ENCODE data around the gene INHBE.

DNA sequence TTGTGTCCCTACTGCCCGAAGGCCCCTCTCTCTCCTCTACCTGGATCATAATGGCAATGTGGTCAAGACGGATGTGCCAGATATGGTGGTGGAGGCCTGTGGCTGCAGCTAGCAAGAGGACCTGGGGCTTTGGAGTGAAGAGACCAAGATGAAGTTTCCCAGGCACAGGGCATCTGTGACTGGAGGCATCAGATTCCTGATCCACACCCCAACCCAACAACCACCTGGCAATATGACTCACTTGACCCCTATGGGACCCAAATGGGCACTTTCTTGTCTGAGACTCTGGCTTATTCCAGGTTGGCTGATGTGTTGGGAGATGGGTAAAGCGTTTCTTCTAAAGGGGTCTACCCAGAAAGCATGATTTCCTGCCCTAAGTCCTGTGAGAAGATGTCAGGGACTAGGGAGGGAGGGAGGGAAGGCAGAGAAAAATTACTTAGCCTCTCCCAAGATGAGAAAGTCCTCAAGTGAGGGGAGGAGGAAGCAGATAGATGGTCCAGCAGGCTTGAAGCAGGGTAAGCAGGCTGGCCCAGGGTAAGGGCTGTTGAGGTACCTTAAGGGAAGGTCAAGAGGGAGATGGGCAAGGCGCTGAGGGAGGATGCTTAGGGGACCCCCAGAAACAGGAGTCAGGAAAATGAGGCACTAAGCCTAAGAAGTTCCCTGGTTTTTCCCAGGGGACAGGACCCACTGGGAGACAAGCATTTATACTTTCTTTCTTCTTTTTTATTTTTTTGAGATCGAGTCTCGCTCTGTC, 1.8 kb downstream of the INHBE start:
- TF ChIP-seq, protein P1, sequence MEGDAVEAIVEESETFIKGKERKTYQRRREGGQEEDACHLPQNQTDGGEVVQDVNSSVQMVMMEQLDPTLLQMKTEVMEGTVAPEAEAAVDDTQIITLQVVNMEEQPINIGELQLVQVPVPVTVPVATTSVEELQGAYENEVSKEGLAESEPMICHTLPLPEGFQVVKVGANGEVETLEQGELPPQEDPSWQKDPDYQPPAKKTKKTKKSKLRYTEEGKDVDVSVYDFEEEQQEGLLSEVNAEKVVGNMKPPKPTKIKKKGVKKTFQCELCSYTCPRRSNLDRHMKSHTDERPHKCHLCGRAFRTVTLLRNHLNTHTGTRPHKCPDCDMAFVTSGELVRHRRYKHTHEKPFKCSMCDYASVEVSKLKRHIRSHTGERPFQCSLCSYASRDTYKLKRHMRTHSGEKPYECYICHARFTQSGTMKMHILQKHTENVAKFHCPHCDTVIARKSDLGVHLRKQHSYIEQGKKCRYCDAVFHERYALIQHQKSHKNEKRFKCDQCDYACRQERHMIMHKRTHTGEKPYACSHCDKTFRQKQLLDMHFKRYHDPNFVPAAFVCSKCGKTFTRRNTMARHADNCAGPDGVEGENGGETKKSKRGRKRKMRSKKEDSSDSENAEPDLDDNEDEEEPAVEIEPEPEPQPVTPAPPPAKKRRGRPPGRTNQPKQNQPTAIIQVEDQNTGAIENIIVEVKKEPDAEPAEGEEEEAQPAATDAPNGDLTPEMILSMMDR (IDR thresholded peaks at IDR 0.05) = no peak
- TF ChIP-seq POLR2A (IDR thresholded peaks at IDR 0.05) (no peak), EP300 (IDR thresholded peaks at IDR 0.05) (no peak)

Data from ovary (tissue), 3 donors.